Hepatocyte (in vitro differentiated cells): ENCODE results near the gene SLC25A18. TPM values are rescaled to one million over a fixed set of nuclear protein-coding genes. Genes with fewer than 3 reads are reported as not detected.
"Not testable (repeated sequence)": the region's sequence is repeated elsewhere in the genome, so short reads cannot be mapped to it uniquely, and the experiment has no call there.

Source experiments
- DNase-seq: peaks from one replicate; pipeline ENCODE4 v3.0.0-alpha.2; 2016; ENCODE audit warnings: low spot score
- H2AFZ ChIP-seq: fragments of 200-600 bp; sonication (generic); 2 replicates; pipeline ENCODE4 v1.6.0; 2016; ENCODE audit warnings: antibody characterized with exemption, mild to moderate bottlenecking
- H3K27ac ChIP-seq: fragments of 200-600 bp; sonication (generic); 2 replicates; pipeline ENCODE4 v1.5.1; 2016; ENCODE audit warnings: mild to moderate bottlenecking
- H3K27me3 ChIP-seq: fragments of 200-600 bp; sonication (generic); 2 replicates; pipeline ENCODE4 v1.6.1; 2016
- H3K36me3 ChIP-seq: fragments of 200-600 bp; sonication (generic); replicated peaks from 2 replicates; pipeline ENCODE4 v1.5.1; 2016; ENCODE audit warnings: low read depth; ENCODE audit not compliant: insufficient read depth
- H3K4me1 ChIP-seq: fragments of 200-600 bp; sonication (generic); 2 replicates; pipeline ENCODE4 v1.5.1; 2016; ENCODE audit warnings: mild to moderate bottlenecking, moderate library complexity; ENCODE audit not compliant: insufficient read depth
- H3K4me2 ChIP-seq: fragments of 200-600 bp; sonication (generic); 2 replicates; pipeline ENCODE4 v1.6.0; 2016
- H3K4me3 ChIP-seq: fragments of 200-600 bp; sonication (generic); 2 replicates; pipeline ENCODE4 v1.5.1; 2016; ENCODE audit warnings: mild to moderate bottlenecking
- H3K79me2 ChIP-seq: fragments of 200-600 bp; sonication (generic); 2 replicates; pipeline ENCODE4 v1.6.0; 2017; ENCODE audit warnings: mild to moderate bottlenecking
- H3K9me2 ChIP-seq: fragments of 200-600 bp; sonication (generic); replicated peaks from 2 replicates; pipeline ENCODE4 v1.6.0; 2017; ENCODE audit warnings: mild to moderate bottlenecking; ENCODE audit not compliant: insufficient read depth
- H3K9me3 ChIP-seq: fragments of 200-600 bp; sonication (generic); 2 replicates; pipeline ENCODE4 v1.5.1; 2016; ENCODE audit warnings: low read depth, mild to moderate bottlenecking
- H4K20me1 ChIP-seq: fragments of 200-600 bp; sonication (generic); 2 replicates; pipeline ENCODE4 v1.6.0; 2016; ENCODE audit warnings: mild to moderate bottlenecking; ENCODE audit not compliant: insufficient read depth, poor library complexity, severe bottlenecking
- EZH2 ChIP-seq: fragments of 200-600 bp; sonication (generic); IDR thresholded peaks from 2 replicates; pipeline ENCODE4 v1.6.1; 2016; ENCODE audit warnings: antibody characterized with exemption, mild to moderate bottlenecking, borderline replicate concordance
- EZH2phosphoT487 ChIP-seq: fragments of 200-600 bp; sonication (generic); IDR thresholded peaks from one replicate; pipeline ENCODE4 v1.6.1; 2018; ENCODE audit warnings: antibody characterized with exemption, mild to moderate bottlenecking, low read depth, moderate library complexity; ENCODE audit not compliant: unreplicated experiment, severe bottlenecking
- WGBS: methylation state at CpG from one replicate; pipeline ENCODE4 v1.1.6; 2016; ENCODE audit warnings: low lambda C conversion rate; ENCODE audit errors: missing lambda C conversion rate; 5-methylcytosine and 5-hydroxymethylcytosine counted together
- polyA plus RNA-seq: library from polyadenylated mRNA; unstranded; fragments of >200 nt; fragmentation: Nextera tagmentation; extraction: Ambion mirVana; gene quantifications from 2 replicates; pipeline ENCODE4 v1.2.1, GENCODE V29; 2016
- total RNA-seq: library from RNA; depleted of rRNA; stranded (reverse); fragments of >200 nt; gene quantifications from 2 replicates; pipeline ENCODE4 v1.2.3, GENCODE V29; 2014
- TF ChIP-seq, protein P1 (sequence below): fragments of 200-600 bp; sonication (generic); IDR thresholded peaks from 2 replicates; pipeline ENCODE4 v1.5.1; 2016; ENCODE audit warnings: antibody characterized with exemption, mild to moderate bottlenecking; ENCODE audit not compliant: poor library complexity

Gene SLC25A18
- total and polyA plus RNA-seq, 2 experiments from 2014 or later: 3.5 to 4.2 TPM

DNA sequence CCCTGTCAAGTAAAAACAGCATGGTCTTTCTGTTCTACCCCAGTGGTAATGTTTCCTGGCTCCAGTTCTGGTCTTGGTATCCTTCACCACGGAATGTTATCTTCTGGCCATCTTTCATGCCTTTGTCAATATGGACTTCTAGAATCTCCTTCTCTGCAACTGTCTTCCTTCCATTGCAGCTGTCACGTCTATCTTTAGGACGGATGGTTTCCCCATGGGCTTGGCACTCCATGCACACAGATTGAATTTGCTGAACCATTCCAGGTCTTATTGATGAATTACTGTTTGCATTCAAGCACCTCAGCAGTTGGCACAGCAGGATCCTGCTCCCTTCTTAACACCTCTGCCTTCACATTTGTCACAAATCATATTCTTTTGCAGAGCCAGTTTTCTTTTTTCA is 44.9 kb upstream of the SLC25A18 start:
- H3K27me3 ChIP-seq: no peaks in the 10 kb centered on the region
- H3K9me3 ChIP-seq: no peaks in the 10 kb centered on the region
- no peak for DNase-seq
- no peak overlapping the region for H3K27ac ChIP-seq
- H2AFZ ChIP-seq: no peak overlapping the region
- H3K36me3 ChIP-seq: no peaks in the 10 kb centered on the region
- no peaks in the 10 kb centered on the region for H3K4me1 ChIP-seq
- no peaks in the 10 kb centered on the region for H3K79me2 ChIP-seq
- H3K4me2 ChIP-seq: no peak overlapping the region
- H3K9me2 ChIP-seq: no peaks in the 10 kb centered on the region
- TF ChIP-seq, protein P1, sequence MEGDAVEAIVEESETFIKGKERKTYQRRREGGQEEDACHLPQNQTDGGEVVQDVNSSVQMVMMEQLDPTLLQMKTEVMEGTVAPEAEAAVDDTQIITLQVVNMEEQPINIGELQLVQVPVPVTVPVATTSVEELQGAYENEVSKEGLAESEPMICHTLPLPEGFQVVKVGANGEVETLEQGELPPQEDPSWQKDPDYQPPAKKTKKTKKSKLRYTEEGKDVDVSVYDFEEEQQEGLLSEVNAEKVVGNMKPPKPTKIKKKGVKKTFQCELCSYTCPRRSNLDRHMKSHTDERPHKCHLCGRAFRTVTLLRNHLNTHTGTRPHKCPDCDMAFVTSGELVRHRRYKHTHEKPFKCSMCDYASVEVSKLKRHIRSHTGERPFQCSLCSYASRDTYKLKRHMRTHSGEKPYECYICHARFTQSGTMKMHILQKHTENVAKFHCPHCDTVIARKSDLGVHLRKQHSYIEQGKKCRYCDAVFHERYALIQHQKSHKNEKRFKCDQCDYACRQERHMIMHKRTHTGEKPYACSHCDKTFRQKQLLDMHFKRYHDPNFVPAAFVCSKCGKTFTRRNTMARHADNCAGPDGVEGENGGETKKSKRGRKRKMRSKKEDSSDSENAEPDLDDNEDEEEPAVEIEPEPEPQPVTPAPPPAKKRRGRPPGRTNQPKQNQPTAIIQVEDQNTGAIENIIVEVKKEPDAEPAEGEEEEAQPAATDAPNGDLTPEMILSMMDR: no peak
- TF ChIP-seq EZH2 (no peak), EZH2phosphoT487 (no peak)
- 76% methylated on average over 3 of the region's 3 CpGs for WGBS
- H3K4me3 ChIP-seq: no peak overlapping the region
- no peaks in the 10 kb centered on the region for H4K20me1 ChIP-seq

DNA sequence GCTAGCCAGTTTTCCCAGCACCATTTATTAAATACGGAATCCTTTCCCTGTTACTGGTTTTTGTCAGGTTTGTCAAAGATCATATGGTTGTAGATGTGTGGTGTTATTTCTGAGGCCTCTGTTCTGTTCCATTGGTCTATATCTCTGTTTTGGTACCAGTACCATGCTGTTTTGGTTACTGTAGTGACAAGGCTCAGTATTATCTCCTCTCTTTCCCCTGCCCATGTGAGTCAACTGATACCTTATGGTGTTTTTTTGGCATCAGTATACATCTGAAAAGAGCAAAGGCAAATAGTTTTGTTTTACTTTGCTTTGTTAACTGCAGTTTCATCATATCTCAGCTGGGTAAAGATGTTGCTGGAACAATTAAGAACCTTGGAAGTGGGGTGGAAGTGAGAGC is 41.3 kb upstream of the SLC25A18 start:
- H3K9me2 ChIP-seq, H2AFZ ChIP-seq, H3K4me1 ChIP-seq, H3K27ac ChIP-seq, H3K4me2 ChIP-seq, H3K79me2 ChIP-seq, H3K36me3 ChIP-seq, H4K20me1 ChIP-seq, H3K27me3 ChIP-seq, H3K9me3 ChIP-seq, DNase-seq, H3K4me3 ChIP-seq: not testable (repeated sequence)
- WGBS: 85% methylated on average over 1 of the region's 1 CpG

DNA sequence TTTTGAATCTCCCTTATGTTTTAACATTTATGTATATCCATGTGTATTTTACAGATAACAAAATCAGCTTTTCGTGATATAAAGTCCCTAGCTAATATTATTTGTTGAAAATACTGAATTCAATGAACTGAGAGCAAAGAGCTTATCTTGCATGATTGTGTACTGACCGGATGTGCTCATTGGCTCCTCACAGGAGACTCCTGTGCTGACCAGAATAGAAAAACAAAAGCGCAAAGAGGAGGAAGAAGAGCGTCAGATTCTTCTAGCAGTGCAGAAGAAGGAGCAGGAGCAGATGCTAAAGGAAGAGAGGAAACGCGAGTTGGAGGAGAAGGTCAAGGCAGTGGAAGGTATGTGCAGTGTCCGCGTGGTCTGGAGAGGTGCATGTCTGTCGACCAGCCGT is 39.4 kb upstream of the SLC25A18 start:
- no peaks in the 10 kb centered on the region for H3K27me3 ChIP-seq
- TF ChIP-seq EZH2 (no peak), EZH2phosphoT487 (no peak)
- TF ChIP-seq, protein P1: no peak
- no peaks in the 10 kb centered on the region for H3K36me3 ChIP-seq
- no peaks in the 10 kb centered on the region for H3K79me2 ChIP-seq
- WGBS: 94% methylated on average over 10 of the region's 10 CpGs
- no peak overlapping the region for H3K27ac ChIP-seq
- H3K9me2 ChIP-seq: no peaks in the 10 kb centered on the region
- no peak overlapping the region for H2AFZ ChIP-seq
- no peaks in the 10 kb centered on the region for H3K9me3 ChIP-seq
- no peak for DNase-seq
- H4K20me1 ChIP-seq: no peaks in the 10 kb centered on the region
- H3K4me2 ChIP-seq: no peak overlapping the region
- no peaks in the 10 kb centered on the region for H3K4me1 ChIP-seq
- no peak overlapping the region for H3K4me3 ChIP-seq

DNA sequence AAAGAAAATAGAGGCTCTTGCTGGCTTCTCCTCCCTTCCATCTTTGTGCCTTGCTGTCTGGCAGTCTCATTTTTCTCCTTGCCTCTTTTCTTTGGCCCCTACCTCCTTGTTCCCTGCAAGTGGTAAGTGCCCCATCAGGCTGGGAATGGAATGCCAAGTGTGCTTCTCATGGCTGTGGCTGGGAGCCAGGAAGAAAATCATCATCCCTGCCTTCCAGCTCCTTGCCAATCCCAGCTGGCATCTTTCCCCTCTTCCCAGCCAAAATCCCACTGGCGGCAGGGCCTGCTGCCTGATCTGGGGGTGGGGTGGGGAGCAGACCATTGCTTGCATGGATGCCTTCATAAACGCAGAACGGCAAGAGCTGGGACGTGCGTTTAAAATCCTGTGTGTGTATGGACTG is 27.0 kb upstream of the SLC25A18 start:
- no peaks in the 10 kb centered on the region for H3K36me3 ChIP-seq

More for the DNA sequence above, 27.0 kb upstream of the SLC25A18 start:
- Histone ChIP-seq H4K20me1 (no peaks in the 10 kb centered on the region), H2AFZ (no peak overlapping the region), H3K27ac (no peak overlapping the region), H3K4me3 (no peak overlapping the region), H3K4me2 (no peak overlapping the region), H3K9me2 (no peaks in the 10 kb centered on the region), H3K27me3 (no peaks in the 10 kb centered on the region), H3K4me1 (no peaks in the 10 kb centered on the region), H3K9me3 (no peaks in the 10 kb centered on the region), H3K79me2 (no peaks in the 10 kb centered on the region)
- WGBS: 93% methylated on average over 5 of the region's 5 CpGs
- no peak for DNase-seq
- TF ChIP-seq EZH2 (no peak), EZH2phosphoT487 (no peak)
- TF ChIP-seq, protein P1: no peak
